Transverse colon (tissue), 4 donors: ENCODE measurements around the gene LMTK2. TPM values are rescaled to one million over a fixed set of nuclear protein-coding genes. Genes with fewer than 3 reads are reported as not detected.
"Not testable (repeated sequence)": the region's sequence is repeated elsewhere in the genome, so short reads cannot be mapped to it uniquely, and the experiment has no call there.

Experiments
- DNase-seq: peaks from one replicate; pipeline ENCODE4 v3.0.0-alpha.2; 2019
- H3K27ac ChIP-seq, 4 donors: fragments of 200-600 bp; sonication (generic); 2 replicates each; pipeline ENCODE4 v1.5.1; 2016 to 2018; ENCODE audit warnings: inconsistent platforms in 4 of 4
- H3K27me3 ChIP-seq: fragments of 200-600 bp; sonication (generic); 2 replicates; pipeline ENCODE4 v1.5.1; 2017; ENCODE audit warnings: inconsistent platforms
- H3K36me3 ChIP-seq, 4 donors: fragments of 200-600 bp; sonication (generic); 2 replicates each; pipeline ENCODE4 v1.5.1; 2017 to 2019; ENCODE audit warnings: inconsistent platforms in 4 of 4
- H3K4me1 ChIP-seq, 4 donors: fragments of 200-600 bp; sonication (generic); 2 replicates each; pipeline ENCODE4 v1.5.1; 2017 to 2020; ENCODE audit warnings: inconsistent platforms in 4 of 4
- H3K4me3 ChIP-seq, 4 donors: fragments of 200-600 bp; sonication (generic); 1 replicate in 1 of 4; 2 replicates in 3 of 4; pipeline versions ENCODE4 v1.5.1 to v1.6.1; 2017 to 2019; ENCODE audit warnings: inconsistent platforms in 4 of 4
- H3K9me3 ChIP-seq, 2 donors: fragments of 200-600 bp; sonication (generic); 2 replicates each; pipeline ENCODE4 v1.5.1; 2017 to 2019; ENCODE audit warnings: inconsistent platforms in 2 of 2
- EP300 ChIP-seq: sonication (generic); formaldehyde crosslinking; IDR thresholded peaks from one replicate; pipeline ENCODE4 v1.6.1; 2017; ENCODE audit warnings: antibody characterized with exemption, low read depth
- POLR2A ChIP-seq: fragments of 450-650 bp; IDR thresholded peaks from one replicate; pipeline ENCODE4 v1.6.1; 2016; ENCODE audit warnings: antibody characterized with exemption, mild to moderate bottlenecking, moderate library complexity
- POLR2AphosphoS5 ChIP-seq, 3 donors: sonication (generic); formaldehyde crosslinking; IDR thresholded peaks; one replicate each; pipeline ENCODE4 v1.6.1; 2016; ENCODE audit warnings: antibody characterized with exemption in 3 of 3
- WGBS, 2 donors: methylation state at CpG; one replicate each; pipeline ENCODE4 v1.1.5; 2018; ENCODE audit warnings: low coverage in 1 of 2; 5-methylcytosine and 5-hydroxymethylcytosine counted together
- in situ Hi-C, 4 donors: fragments of 200-750 bp; cut with MboI; loops; one replicate each; pipeline versions ENCODE4 v1.15.0 to v1.15.1; 2017; ENCODE audit warnings: low sequenced_read_pairs in 3 of 4, low pct_ligation_motif_present in 1 of 4, low pct_unique_long_range_greater_than_20kb in 1 of 4
- intact Hi-C: fragments of 100-400 bp; cut with DNase I; formaldehyde crosslinking; loops from one replicate; pipeline ENCODE4 v1.15.1; 2023; ENCODE audit warnings: low total_unique reads
- total RNA-seq, 4 donors: library from RNA; depleted of rRNA; stranded (reverse); fragments of >200 nt; gene quantifications; one replicate each; pipeline ENCODE4 v1.1.0, GENCODE V29; 2016
- TF ChIP-seq, protein P1 (sequence below), 5 experiments: fragments of 200-600 bp in 3 of 5; fragments of 450-650 bp in 2 of 5; sonication (generic) in 3 of 5; IDR thresholded peaks; 1 replicate in 2 of 5; 2 replicates in 3 of 5; pipeline ENCODE4 v1.5.1; 2016 to 2017; ENCODE audit warnings: antibody characterized with exemption in 5 of 5, inconsistent platforms in 3 of 5, mild to moderate bottlenecking in 2 of 5, moderate library complexity in 1 of 5

LMTK2 gene
- total RNA-seq, 4 donors from 2014 or later, result 51.6 to 106 (median 62.2) TPM

DNA sequence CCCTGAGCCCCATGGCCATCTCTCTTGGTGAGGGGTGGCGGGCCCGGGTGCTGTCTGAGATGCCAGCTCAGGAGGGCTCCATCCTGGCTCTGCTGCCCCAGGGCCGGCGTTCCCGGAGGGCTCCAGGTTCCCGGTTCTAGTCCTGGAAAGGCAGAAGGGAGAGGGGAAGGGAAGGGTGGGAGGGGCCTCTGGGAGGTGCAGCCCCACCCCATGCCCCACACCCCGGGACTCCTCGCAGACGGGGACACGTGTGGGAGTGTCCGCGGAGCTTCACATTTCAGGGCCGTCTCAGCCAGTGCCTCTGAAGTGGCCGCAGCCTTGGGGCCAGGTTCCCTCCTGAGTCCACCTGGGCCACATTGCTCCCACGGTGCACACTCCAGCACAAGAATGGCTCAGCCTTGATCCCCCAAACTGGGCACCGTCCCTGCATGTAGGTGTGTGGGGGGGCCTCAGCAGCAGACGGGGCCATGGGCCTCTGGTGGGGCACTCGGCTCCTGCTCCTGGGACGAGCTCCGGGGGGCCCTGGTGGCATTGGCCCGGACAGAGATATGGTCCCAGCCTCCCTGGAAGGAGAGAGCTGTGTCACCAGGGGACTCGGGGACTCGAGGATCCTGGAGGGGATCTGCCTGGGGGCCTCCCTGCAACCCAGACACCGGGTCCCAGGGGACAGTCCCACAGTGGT is 110.4 kb downstream of the LMTK2 start:
- peaks cover 2% of the 10 kb centered on the region for H3K27me3 ChIP-seq
- H3K9me3 ChIP-seq, result no peaks in the 10 kb centered on the region
- peaks cover 0 to 8% (median 0%) of the 10 kb centered on the region in 4 donors for H3K36me3 ChIP-seq
- in situ Hi-C loops (no loop called here), intact Hi-C loops (no loop called here)
- DNase-seq, result no peak
- WGBS, 2 donors, result 91% methylated on average over 21 of the region's 24 CpGs; no CpG with 5 or more reads in 1 of the 2 donors
- TF ChIP-seq POLR2AphosphoS5 (IDR thresholded peaks at IDR 0.05) (no peak), EP300 (no peak), POLR2A (no peak)
- TF ChIP-seq, protein P1, sequence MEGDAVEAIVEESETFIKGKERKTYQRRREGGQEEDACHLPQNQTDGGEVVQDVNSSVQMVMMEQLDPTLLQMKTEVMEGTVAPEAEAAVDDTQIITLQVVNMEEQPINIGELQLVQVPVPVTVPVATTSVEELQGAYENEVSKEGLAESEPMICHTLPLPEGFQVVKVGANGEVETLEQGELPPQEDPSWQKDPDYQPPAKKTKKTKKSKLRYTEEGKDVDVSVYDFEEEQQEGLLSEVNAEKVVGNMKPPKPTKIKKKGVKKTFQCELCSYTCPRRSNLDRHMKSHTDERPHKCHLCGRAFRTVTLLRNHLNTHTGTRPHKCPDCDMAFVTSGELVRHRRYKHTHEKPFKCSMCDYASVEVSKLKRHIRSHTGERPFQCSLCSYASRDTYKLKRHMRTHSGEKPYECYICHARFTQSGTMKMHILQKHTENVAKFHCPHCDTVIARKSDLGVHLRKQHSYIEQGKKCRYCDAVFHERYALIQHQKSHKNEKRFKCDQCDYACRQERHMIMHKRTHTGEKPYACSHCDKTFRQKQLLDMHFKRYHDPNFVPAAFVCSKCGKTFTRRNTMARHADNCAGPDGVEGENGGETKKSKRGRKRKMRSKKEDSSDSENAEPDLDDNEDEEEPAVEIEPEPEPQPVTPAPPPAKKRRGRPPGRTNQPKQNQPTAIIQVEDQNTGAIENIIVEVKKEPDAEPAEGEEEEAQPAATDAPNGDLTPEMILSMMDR (IDR thresholded peaks at IDR 0.05), result no peak
- H3K27ac ChIP-seq, result no peak overlapping the region
- H3K4me3 ChIP-seq, result no peak overlapping the region
- H3K4me1 ChIP-seq, result no peaks in the 10 kb centered on the region

DNA sequence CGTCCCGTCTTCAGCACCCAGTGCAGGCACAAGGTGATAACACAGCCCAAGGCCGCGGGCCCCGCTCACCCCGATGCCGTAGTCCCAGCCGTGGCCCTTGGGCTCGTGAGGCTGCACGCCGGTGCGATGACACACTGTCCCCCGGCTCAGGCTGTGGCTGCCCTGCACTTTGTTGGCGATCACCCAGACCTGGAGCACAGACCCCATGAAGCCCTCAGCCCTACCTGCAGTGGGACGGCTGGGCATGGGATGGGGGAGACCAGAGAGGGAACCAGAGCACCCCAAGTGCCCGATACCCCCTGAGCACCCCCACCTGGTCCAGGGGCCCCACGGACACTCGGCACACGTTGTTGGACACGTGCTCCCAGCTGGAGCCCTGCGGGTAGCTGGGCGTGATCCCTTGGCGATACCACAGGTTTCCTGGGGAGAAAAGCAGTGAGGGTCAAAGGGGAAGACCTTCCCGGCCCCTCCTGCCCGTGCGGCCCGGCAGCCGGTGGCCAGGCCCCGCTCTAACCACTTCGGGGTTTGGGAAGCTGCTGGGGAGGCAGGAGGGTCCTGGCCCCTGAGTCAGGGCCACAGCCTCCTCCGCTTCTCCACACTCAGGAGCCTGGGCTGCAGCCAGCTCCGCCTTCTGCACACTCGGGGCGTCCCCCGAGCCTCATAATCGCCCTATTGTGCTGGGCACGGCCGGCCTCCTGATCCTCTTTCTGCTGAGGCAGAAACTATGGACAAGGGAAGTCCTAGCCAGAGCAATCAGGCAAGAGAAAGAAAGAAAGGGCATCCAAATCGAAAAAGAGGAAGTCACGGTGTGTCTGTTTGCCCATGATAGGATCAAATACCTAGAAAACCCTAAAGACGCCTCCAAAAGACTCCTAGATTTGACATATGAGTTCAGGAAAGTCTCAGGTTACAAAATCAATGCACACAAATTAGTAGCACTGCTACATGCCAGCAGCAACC is 111.2 kb downstream of the LMTK2 start:
- TF ChIP-seq EP300 (no peak), POLR2A (no peak), POLR2AphosphoS5 (IDR thresholded peaks at IDR 0.05) (no peak)
- TF ChIP-seq, protein P1 (IDR thresholded peaks at IDR 0.05), result no peak
- H3K27ac ChIP-seq, result no peak overlapping the region
- intact Hi-C loops (no loop called here), in situ Hi-C loops (no loop called here)
- no peaks in the 10 kb centered on the region for H3K4me1 ChIP-seq
- no peak overlapping the region for H3K4me3 ChIP-seq
- no peaks in the 10 kb centered on the region for H3K9me3 ChIP-seq
- 86 to 88% methylated on average over 6 to 38 of the region's 41 CpGs for WGBS, 2 donors
- H3K36me3 ChIP-seq, result peaks cover 0 to 8% (median 0%) of the 10 kb centered on the region in 4 donors
- H3K27me3 ChIP-seq, result no peaks in the 10 kb centered on the region
- no peak for DNase-seq

DNA sequence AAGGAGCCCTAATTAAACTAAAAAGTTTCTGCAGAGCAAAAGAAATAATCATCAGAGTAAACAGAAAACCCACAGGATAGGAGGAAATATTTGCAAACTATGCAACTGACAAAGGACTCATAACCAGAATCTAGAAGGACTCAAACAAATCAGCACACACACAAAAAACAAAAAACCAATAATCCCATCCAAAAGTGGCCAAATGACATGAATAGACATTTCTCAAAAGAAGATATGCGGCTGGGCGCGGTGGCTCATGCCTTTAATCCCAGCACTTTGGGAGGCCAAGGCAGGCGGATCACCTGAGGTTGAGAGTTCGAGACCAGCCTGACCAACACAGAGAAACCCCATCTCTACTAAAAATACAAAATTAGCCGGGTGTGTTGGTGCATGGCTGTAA is 112.7 kb downstream of the LMTK2 start:
- H3K27me3 ChIP-seq, H3K9me3 ChIP-seq, H3K36me3 ChIP-seq, in situ Hi-C loops, H3K4me3 ChIP-seq, H3K4me1 ChIP-seq, DNase-seq, intact Hi-C loops: not testable (repeated sequence)
- peak overlapping the region in 1 of 4 donors; percentile 46 for H3K27ac ChIP-seq
- WGBS, 2 donors, result 77 to 94% methylated on average over 3 to 6 of the region's 6 CpGs

DNA sequence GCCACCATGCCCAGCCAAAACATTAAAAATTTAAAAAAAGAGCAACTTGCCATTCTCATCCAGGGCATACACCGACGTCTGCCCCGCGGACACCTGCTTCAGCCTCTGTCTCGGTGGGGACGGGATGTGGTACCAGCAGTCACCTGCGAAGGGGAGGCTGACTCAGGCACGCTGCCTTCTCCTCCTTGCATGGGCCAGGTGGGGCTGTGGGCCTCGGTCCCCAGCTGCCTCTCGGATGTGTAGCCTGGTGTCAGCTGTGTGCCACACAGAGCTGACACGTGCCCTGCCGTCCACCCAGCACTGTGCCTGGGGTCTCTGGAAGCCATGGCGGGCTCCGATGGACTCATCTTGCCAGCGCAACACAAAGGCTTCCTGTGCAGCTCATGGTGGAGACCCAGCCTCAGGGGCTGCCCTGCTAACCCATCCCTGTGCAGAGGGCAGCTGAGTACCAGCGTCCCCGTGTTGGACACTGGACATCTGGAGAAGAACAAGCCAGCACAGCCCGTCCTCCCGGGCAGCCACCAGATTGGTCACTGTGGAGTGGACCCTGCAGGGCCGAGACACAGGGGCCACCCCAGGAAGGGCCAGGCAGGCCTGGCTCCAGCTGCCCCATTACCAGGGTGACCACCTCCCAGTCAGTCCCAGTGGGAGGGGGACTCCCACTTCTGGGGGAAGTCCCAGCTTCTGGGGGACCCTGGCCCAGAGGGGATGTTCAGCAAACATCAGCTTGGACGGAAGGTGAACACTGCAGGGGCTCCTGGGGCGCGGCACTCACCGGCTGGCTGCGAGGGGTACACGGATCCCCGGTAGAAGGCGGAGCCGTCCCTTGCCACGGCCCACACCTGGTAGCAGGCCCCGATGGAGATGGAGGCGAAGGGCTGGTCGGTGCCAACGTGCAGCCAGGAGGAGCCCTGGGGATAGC is 115.2 kb downstream of the LMTK2 start:
- peaks cover 0 to 8% (median 0%) of the 10 kb centered on the region in 4 donors for H3K36me3 ChIP-seq
- H3K27me3 ChIP-seq, result no peaks in the 10 kb centered on the region
- no peak overlapping the region for H3K27ac ChIP-seq
- 97% methylated on average over 34 of the region's 34 CpGs; no CpG with 5 or more reads in 1 of the 2 donors for WGBS, 2 donors
- no peak for TF ChIP-seq POLR2A
- TF ChIP-seq, protein P1 (IDR thresholded peaks at IDR 0.05), result no peak
- TF ChIP-seq EP300, result no peak
- no peak for TF ChIP-seq POLR2AphosphoS5 (IDR thresholded peaks at IDR 0.05)
- DNase-seq, result no peak
- intact Hi-C loops, result no loop called here
- in situ Hi-C loops, result no loop called here
- no peaks in the 10 kb centered on the region for H3K9me3 ChIP-seq
- no peaks in the 10 kb centered on the region for H3K4me1 ChIP-seq
- H3K4me3 ChIP-seq, result no peak overlapping the region
